ENCODE results near the gene RTP4. TPM values are rescaled to one million over a fixed set of nuclear protein-coding genes. Genes with fewer than 3 reads are reported as not detected.

The RTP4 gene
- total and polyA plus RNA-seq, 7 donors: 5.7 to 11.2 (median 7.8) TPM

GRCh38 chr3:187361835-187362234 is 6.3 kb upstream of the RTP4 start:
- DNase-seq: no peak
- H3K36me3 ChIP-seq: no peaks in the 10 kb centered on the region
- TF ChIP-seq POLR2A (IDR thresholded peaks at IDR 0.05): no peak
- TF ChIP-seq POLR2AphosphoS5 (IDR thresholded peaks at IDR 0.05): no peak
- TF ChIP-seq CTCF (IDR thresholded peaks at IDR 0.05): no peak
- TF ChIP-seq EP300 (IDR thresholded peaks at IDR 0.05): no peak
- H3K9me3 ChIP-seq: no peaks in the 10 kb centered on the region
- H3K4me3 ChIP-seq: no peak overlapping the region
- intact Hi-C loops (cut with DNase I): no loop called here
- no peak overlapping the region for H3K27ac ChIP-seq
- H3K27me3 ChIP-seq: no peaks in the 10 kb centered on the region
- WGBS, 2 donors: 40 to 84% methylated on average over 2 of the region's 2 CpGs
- H3K4me1 ChIP-seq: no peaks in the 10 kb centered on the region

- Histone ChIP-seq H3K27me3 (no peaks in the 10 kb centered on the region), H3K4me1 (peaks cover 0 to 22% (median 17%) of the 10 kb centered on the region in 4 donors), H3K9me3 (no peaks in the 10 kb centered on the region), H3K4me3 (peak overlapping the region in 3 of 4 donors; percentile 48 to 57 (median 55)), H3K27ac (peak overlapping the region; percentile 68 to 91 (median 84)), H3K36me3 (peaks cover 0 to 23% (median 3%) of the 10 kb centered on the region in 4 donors)
- no peak for TF ChIP-seq CTCF (IDR thresholded peaks at IDR 0.05)
- no peak for DNase-seq
- 86 to 88% methylated on average over 29 of the region's 29 CpGs for WGBS, 2 donors
- intact Hi-C loops (cut with DNase I): no loop called here
These were observed 553 bp upstream of the RTP4 start for GRCh38 chr3:187367561-187368103.

GRCh38 chr3:187369089-187369447 is 883 bp downstream of the RTP4 start:
- no peaks in the 10 kb centered on the region for H3K9me3 ChIP-seq
- no peaks in the 10 kb centered on the region for H3K27me3 ChIP-seq
- H3K4me3 ChIP-seq: peak overlapping the region; percentile 29 to 57 (median 52)
- H3K27ac ChIP-seq: peak overlapping the region; percentile 68 to 91 (median 84)
- peaks cover 0 to 25% (median 3%) of the 10 kb centered on the region in 4 donors for H3K36me3 ChIP-seq
- TF ChIP-seq CTCF (IDR thresholded peaks at IDR 0.05) (no peak), EP300 (IDR thresholded peaks at IDR 0.05) (no peak), POLR2A (IDR thresholded peaks at IDR 0.05) (no peak), POLR2AphosphoS5 (IDR thresholded peaks at IDR 0.05) (no peak)
- no peak for DNase-seq
- H3K4me1 ChIP-seq: peaks cover 0 to 22% (median 17%) of the 10 kb centered on the region in 4 donors
- intact Hi-C loops (cut with DNase I): no loop called here
- WGBS, 2 donors: 11 to 24% methylated on average over 1 of the region's 1 CpG

GRCh38 chr3:187370051-187370450 is 1.9 kb downstream of the RTP4 start:
- no peak for DNase-seq
- 58 to 83% methylated on average over 3 of the region's 3 CpGs for WGBS, 2 donors
- H3K4me3 ChIP-seq: peak overlapping the region in 1 of 4 donors; percentile 57

GRCh38 chr3:187375581-187375980 is 7.4 kb downstream of the RTP4 start:
- H3K36me3 ChIP-seq: peaks cover 0 to 22% (median 3%) of the 10 kb centered on the region in 4 donors

More at GRCh38 chr3:187370051-187370450, 1.9 kb downstream of the RTP4 start:
- Histone ChIP-seq H3K27ac (no peak overlapping the region), H3K9me3 (no peaks in the 10 kb centered on the region), H3K36me3 (peaks cover 0 to 25% (median 3%) of the 10 kb centered on the region in 4 donors), H3K27me3 (no peaks in the 10 kb centered on the region), H3K4me1 (peaks cover 0 to 22% (median 17%) of the 10 kb centered on the region in 4 donors)
- no peak for TF ChIP-seq POLR2AphosphoS5 (IDR thresholded peaks at IDR 0.05)
- intact Hi-C loops (cut with DNase I): no loop called here

More at GRCh38 chr3:187375581-187375980, 7.4 kb downstream of the RTP4 start:
- DNase-seq: no peak
- no peak overlapping the region for H3K27ac ChIP-seq
- no peaks in the 10 kb centered on the region for H3K27me3 ChIP-seq
- no peaks in the 10 kb centered on the region for H3K9me3 ChIP-seq
- intact Hi-C loops (cut with DNase I): no loop called here
- H3K4me1 ChIP-seq: no peaks in the 10 kb centered on the region
- 83 to 85% methylated on average over 5 of the region's 5 CpGs for WGBS, 2 donors
- H3K4me3 ChIP-seq: no peak overlapping the region
- TF ChIP-seq POLR2A (IDR thresholded peaks at IDR 0.05): no peak
- no peak for TF ChIP-seq POLR2AphosphoS5 (IDR thresholded peaks at IDR 0.05)
- TF ChIP-seq EP300 (IDR thresholded peaks at IDR 0.05): no peak
- no peak for TF ChIP-seq CTCF (IDR thresholded peaks at IDR 0.05)

All from sigmoid colon (tissue), 7 donors.